Measurements from ENCODE around the gene SDC4. TPM values are rescaled to one million over a fixed set of nuclear protein-coding genes. Genes with fewer than 3 reads are reported as not detected.

The SDC4 gene
- total and polyA plus RNA-seq, 2 experiments from 2014 or later = 28.5 to 39.9 TPM

- Histone ChIP-seq H2AFZ (no peak overlapping the region), H3K27me3 (ENCODE audit: insufficient read depth) (no peaks in the 10 kb centered on the region), H3F3A (replicated peaks; ENCODE audit: low read depth) (no peaks in the 10 kb centered on the region), H3K9me2 (ENCODE audit: insufficient read depth) (no peaks in the 10 kb centered on the region), H3K4me1 (ENCODE audit: insufficient read depth) (no peaks in the 10 kb centered on the region), H3K4me2 (no peak overlapping the region), H3K27ac (ENCODE audit: low read depth) (no peak overlapping the region), H3K36me3 (ENCODE audit: insufficient read depth) (no peaks in the 10 kb centered on the region), H3K79me2 (replicated peaks; ENCODE audit: insufficient read depth) (no peaks in the 10 kb centered on the region), H3K4me3 (no peak overlapping the region), H4K20me1 (replicated peaks; ENCODE audit: insufficient read depth) (no peaks in the 10 kb centered on the region)
- peaks cover 2% of the 10 kb centered on the region; the same call in 1 of the 3 replicates for H3K36me3 Mint-ChIP-seq (ENCODE audit: low read depth)
- no peak for DNase-seq (ENCODE audit: low spot score)
- peaks cover 2% of the 10 kb centered on the region for H3K27me3 Mint-ChIP-seq (ENCODE audit: insufficient read depth, low read depth, poor library complexity)
- TF ChIP-seq ETS1 (IDR thresholded peaks at IDR 0.05) = no peak
- H3K9me3 Mint-ChIP-seq = no peaks in the 10 kb centered on the region; the same call in 2 of the 3 replicates
- H3K27ac Mint-ChIP-seq = peak overlapping the region; percentile 43; the same call in 1 of the 2 replicates
- H3K4me1 Mint-ChIP-seq = peaks cover 6% of the 10 kb centered on the region
- ATAC-seq = no peak
- H3K4me3 Mint-ChIP-seq = no peak overlapping the region
These were observed 29.8 kb downstream of the SDC4 start for GRCh38 chr20:45318386-45318939.

GRCh38 chr20:45317826-45318225 is 30.4 kb downstream of the SDC4 start:
- no peak for DNase-seq (ENCODE audit: low spot score)
- Mint-ChIP-seq H3K36me3 (ENCODE audit: low read depth) (peaks cover 2% of the 10 kb centered on the region; the same call in 1 of the 3 replicates), H3K9me3 (no peaks in the 10 kb centered on the region; the same call in 2 of the 3 replicates), H3K27ac (no peak overlapping the region), H3K4me3 (no peak overlapping the region), H3K27me3 (ENCODE audit: insufficient read depth, low read depth, poor library complexity) (peaks cover 2% of the 10 kb centered on the region), H3K4me1 (peaks cover 6% of the 10 kb centered on the region)
- Histone ChIP-seq H3K27ac (ENCODE audit: low read depth) (no peak overlapping the region), H3K27me3 (ENCODE audit: insufficient read depth) (no peaks in the 10 kb centered on the region), H3K79me2 (replicated peaks; ENCODE audit: insufficient read depth) (no peaks in the 10 kb centered on the region), H4K20me1 (replicated peaks; ENCODE audit: insufficient read depth) (no peaks in the 10 kb centered on the region), H3F3A (replicated peaks; ENCODE audit: low read depth) (no peaks in the 10 kb centered on the region), H3K9me2 (ENCODE audit: insufficient read depth) (no peaks in the 10 kb centered on the region), H3K4me1 (ENCODE audit: insufficient read depth) (no peaks in the 10 kb centered on the region), H3K4me2 (no peak overlapping the region), H3K36me3 (ENCODE audit: insufficient read depth) (no peaks in the 10 kb centered on the region), H3K4me3 (no peak overlapping the region), H2AFZ (no peak overlapping the region)
- no peak for TF ChIP-seq NANOG (IDR thresholded peaks at IDR 0.05; ENCODE audit: borderline replicate concordance)
- TF ChIP-seq STAT1 (IDR thresholded peaks at IDR 0.05; ENCODE audit: unreplicated experiment) = no peak
- TF ChIP-seq, protein P1, sequence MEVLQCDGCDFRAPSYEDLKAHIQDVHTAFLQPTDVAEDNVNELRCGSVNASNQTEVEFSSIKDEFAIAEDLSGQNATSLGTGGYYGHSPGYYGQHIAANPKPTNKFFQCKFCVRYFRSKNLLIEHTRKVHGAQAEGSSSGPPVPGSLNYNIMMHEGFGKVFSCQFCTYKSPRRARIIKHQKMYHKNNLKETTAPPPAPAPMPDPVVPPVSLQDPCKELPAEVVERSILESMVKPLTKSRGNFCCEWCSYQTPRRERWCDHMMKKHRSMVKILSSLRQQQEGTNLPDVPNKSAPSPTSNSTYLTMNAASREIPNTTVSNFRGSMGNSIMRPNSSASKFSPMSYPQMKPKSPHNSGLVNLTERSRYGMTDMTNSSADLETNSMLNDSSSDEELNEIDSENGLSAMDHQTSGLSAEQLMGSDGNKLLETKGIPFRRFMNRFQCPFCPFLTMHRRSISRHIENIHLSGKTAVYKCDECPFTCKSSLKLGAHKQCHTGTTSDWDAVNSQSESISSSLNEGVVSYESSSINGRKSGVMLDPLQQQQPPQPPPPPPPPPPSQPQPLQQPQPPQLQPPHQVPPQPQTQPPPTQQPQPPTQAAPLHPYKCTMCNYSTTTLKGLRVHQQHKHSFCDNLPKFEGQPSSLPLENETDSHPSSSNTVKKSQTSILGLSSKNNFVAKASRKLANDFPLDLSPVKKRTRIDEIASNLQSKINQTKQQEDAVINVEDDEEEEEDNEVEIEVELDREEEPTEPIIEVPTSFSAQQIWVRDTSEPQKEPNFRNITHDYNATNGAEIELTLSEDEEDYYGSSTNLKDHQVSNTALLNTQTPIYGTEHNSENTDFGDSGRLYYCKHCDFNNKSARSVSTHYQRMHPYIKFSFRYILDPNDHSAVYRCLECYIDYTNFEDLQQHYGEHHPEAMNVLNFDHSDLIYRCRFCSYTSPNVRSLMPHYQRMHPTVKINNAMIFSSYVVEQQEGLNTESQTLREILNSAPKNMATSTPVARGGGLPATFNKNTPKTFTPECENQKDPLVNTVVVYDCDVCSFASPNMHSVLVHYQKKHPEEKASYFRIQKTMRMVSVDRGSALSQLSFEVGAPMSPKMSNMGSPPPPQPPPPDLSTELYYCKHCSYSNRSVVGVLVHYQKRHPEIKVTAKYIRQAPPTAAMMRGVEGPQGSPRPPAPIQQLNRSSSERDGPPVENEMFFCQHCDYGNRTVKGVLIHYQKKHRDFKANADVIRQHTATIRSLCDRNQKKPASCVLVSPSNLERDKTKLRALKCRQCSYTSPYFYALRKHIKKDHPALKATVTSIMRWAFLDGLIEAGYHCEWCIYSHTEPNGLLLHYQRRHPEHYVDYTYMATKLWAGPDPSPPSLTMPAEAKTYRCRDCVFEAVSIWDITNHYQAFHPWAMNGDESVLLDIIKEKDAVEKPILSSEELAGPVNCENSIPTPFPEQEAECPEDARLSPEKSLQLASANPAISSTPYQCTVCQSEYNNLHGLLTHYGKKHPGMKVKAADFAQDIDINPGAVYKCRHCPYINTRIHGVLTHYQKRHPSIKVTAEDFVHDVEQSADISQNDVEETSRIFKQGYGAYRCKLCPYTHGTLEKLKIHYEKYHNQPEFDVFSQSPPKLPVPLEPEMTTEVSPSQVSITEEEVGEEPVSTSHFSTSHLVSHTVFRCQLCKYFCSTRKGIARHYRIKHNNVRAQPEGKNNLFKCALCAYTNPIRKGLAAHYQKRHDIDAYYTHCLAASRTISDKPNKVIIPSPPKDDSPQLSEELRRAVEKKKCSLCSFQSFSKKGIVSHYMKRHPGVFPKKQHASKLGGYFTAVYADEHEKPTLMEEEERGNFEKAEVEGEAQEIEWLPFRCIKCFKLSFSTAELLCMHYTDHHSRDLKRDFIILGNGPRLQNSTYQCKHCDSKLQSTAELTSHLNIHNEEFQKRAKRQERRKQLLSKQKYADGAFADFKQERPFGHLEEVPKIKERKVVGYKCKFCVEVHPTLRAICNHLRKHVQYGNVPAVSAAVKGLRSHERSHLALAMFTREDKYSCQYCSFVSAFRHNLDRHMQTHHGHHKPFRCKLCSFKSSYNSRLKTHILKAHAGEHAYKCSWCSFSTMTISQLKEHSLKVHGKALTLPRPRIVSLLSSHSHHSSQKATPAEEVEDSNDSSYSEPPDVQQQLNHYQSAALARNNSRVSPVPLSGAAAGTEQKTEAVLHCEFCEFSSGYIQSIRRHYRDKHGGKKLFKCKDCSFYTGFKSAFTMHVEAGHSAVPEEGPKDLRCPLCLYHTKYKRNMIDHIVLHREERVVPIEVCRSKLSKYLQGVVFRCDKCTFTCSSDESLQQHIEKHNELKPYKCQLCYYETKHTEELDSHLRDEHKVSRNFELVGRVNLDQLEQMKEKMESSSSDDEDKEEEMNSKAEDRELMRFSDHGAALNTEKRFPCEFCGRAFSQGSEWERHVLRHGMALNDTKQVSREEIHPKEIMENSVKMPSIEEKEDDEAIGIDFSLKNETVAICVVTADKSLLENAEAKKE (CRISPR knock-in tag; IDR thresholded peaks at IDR 0.05) = no peak
- no peak for ATAC-seq
